B cell (primary cell): ENCODE results near the gene RPTOR. TPM values are rescaled to one million over a fixed set of nuclear protein-coding genes. Genes with fewer than 3 reads are reported as not detected.

Experiments used
- ATAC-seq: fragments of 200-7000 bp; cut with Tn5 transposase; one replicate; pipeline ENCODE4 v1.10.0; 2021; ENCODE audit warnings: low read depth, mild to moderate bottlenecking, moderate number of reproducible peaks, moderate library complexity
- CTCF ChIA-PET: fragments of 350-600 bp; sonication (Branson Sonifier 250); formaldehyde crosslinking; loops from one replicate; lab custom pipeline; 2021; ENCODE audit warnings: antibody characterized with exemption, inconsistent platforms; lab: Charles Lee
- POLR2A ChIA-PET: fragments of 350-600 bp; sonication (Branson Sonifier 250); formaldehyde crosslinking; loops from one replicate; lab custom pipeline; 2021; ENCODE audit warnings: antibody characterized with exemption; lab: Charles Lee
- DNase-seq: peaks from one replicate; pipeline ENCODE4 v3.0.0; 2013
- H2AFZ ChIP-seq: 2 replicates; pipeline ENCODE4 v1.6.1; 2012; ENCODE audit warnings: mild to moderate bottlenecking, low read depth, low read length; ENCODE audit not compliant: insufficient read depth, poor library complexity, severe bottlenecking
- H3K27ac ChIP-seq, 2 donors: 1 replicate in 1 of 2; 2 replicates in 1 of 2; pipeline ENCODE4 v1.5.1; 2012 to 2013; ENCODE audit warnings: low read length in 2 of 2, mild to moderate bottlenecking in 2 of 2, moderate library complexity in 1 of 2
- H3K27me3 ChIP-seq, 4 experiments: fragments of 200-600 bp in 1 of 4; sonication (generic) in 1 of 4; replicated peaks in 1 of 4; 1 replicate in 2 of 4; 2 replicates in 2 of 4; pipeline versions ENCODE4 v1.6.1 to v1.7.0; 2013 to 2016; ENCODE audit warnings: low read length in 3 of 4, mild to moderate bottlenecking in 2 of 4, mixed read lengths in 1 of 4, moderate library complexity in 1 of 4; ENCODE audit not compliant: insufficient read depth in 4 of 4, control insufficient read depth in 3 of 4; ENCODE audit errors: control extremely low read depth in 1 of 4
- H3K36me3 ChIP-seq, 2 experiments: replicated peaks in 1 of 2; 1 replicate in 1 of 2; 2 replicates in 1 of 2; pipeline versions ENCODE4 v1.6.1 to v1.7.1; 2013; ENCODE audit warnings: low read length in 1 of 2; ENCODE audit not compliant: insufficient read depth in 2 of 2, control insufficient read depth in 1 of 2; ENCODE audit errors: control extremely low read depth in 1 of 2, extremely low read depth in 1 of 2
- H3K4me1 ChIP-seq, 2 donors: fragments of 200-600 bp in 1 of 2; sonication (generic) in 1 of 2; 1 replicate in 1 of 2; 2 replicates in 1 of 2; pipeline versions ENCODE4 v1.5.1 to v1.6.1; 2013 to 2017; ENCODE audit warnings: low read length in 2 of 2; ENCODE audit not compliant: control insufficient read depth in 2 of 2, insufficient read depth in 2 of 2
- H3K4me2 ChIP-seq: replicated peaks from 2 replicates; pipeline ENCODE3; 2012; ENCODE audit warnings: mild to moderate bottlenecking, low read depth, low read length; ENCODE audit not compliant: poor library complexity, severe bottlenecking
- H3K4me3 ChIP-seq, 5 experiments: fragments of 200-600 bp in 1 of 5; sonication (generic) in 1 of 5; 1 replicate in 3 of 5; 2 replicates in 2 of 5; pipeline versions ENCODE4 v1.5.1 to v1.7.0; 2011 to 2016; ENCODE audit warnings: low read length in 4 of 5, mild to moderate bottlenecking in 4 of 5, low read depth in 2 of 5, control low read depth in 1 of 5, moderate library complexity in 1 of 5; ENCODE audit not compliant: insufficient read depth in 1 of 5; ENCODE audit errors: control extremely low read depth in 1 of 5, extremely low read depth in 1 of 5
- H3K79me2 ChIP-seq: fragments of 200-600 bp; sonication (generic); one replicate; pipeline ENCODE4 v1.6.0; 2016; ENCODE audit warnings: low read length; ENCODE audit not compliant: control insufficient read depth, insufficient read depth
- H3K9ac ChIP-seq: fragments of 200-600 bp; sonication (generic); 2 replicates; pipeline ENCODE4 v1.6.1; 2017; ENCODE audit warnings: mild to moderate bottlenecking, low read length, moderate library complexity
- H3K9me3 ChIP-seq, 3 donors: one replicate each; pipeline versions ENCODE4 v1.6.1 to v1.7.1; 2013; ENCODE audit warnings: low read length in 2 of 3; ENCODE audit not compliant: control insufficient read depth in 2 of 3, insufficient read depth in 1 of 3; ENCODE audit errors: control extremely low read depth in 1 of 3
- H4K20me1 ChIP-seq: 2 replicates; pipeline ENCODE4 v1.6.0; 2012; ENCODE audit warnings: mild to moderate bottlenecking, low read length; ENCODE audit not compliant: insufficient read depth, control insufficient read depth, poor library complexity, severe bottlenecking
- H3K27ac Mint-ChIP-seq: one replicate; pipeline ENCODE4 v1.8.0; 2021; ENCODE audit warnings: mixed read lengths
- H3K27me3 Mint-ChIP-seq: one replicate; pipeline ENCODE4 v1.8.0; 2021; ENCODE audit warnings: mixed read lengths
- H3K4me1 Mint-ChIP-seq: one replicate; pipeline ENCODE4 v1.8.0; 2021; ENCODE audit warnings: mixed read lengths
- H3K4me3 Mint-ChIP-seq: one replicate; pipeline ENCODE4 v1.8.0; 2021; ENCODE audit warnings: mixed read lengths
- H3K9me3 Mint-ChIP-seq: one replicate; pipeline ENCODE4 v1.8.0; 2022; ENCODE audit warnings: mixed read lengths; ENCODE audit not compliant: insufficient read depth
- CTCF ChIP-seq: fragments of 200-600 bp; IDR thresholded peaks from one replicate; pipeline ENCODE4 v1.8.0; 2022; ENCODE audit warnings: antibody characterized with exemption, mild to moderate bottlenecking
- EZH2 ChIP-seq: IDR thresholded peaks from 2 replicates; pipeline ENCODE4 v1.6.1; 2012; ENCODE audit warnings: borderline replicate concordance, low read depth, mild to moderate bottlenecking, moderate library complexity, low read length; ENCODE audit not compliant: insufficient read depth, poor library complexity, severe bottlenecking
- WGBS: methylation state at CpG from one replicate; pipeline ENCODE4 v1.1.5; 2013; ENCODE audit warnings: missing lambda C conversion rate; ENCODE audit not compliant: insufficient coverage; 5-methylcytosine and 5-hydroxymethylcytosine counted together
- intact Hi-C: fragments of 100-400 bp; cut with micrococcal nuclease; formaldehyde crosslinking; loops from one replicate; pipeline ENCODE4 v1.10.0; 2022
- polyA plus RNA-seq: library from polyadenylated mRNA; depleted of rRNA; stranded (reverse); fragments of >200 nt; gene quantifications from 2 replicates; pipeline ENCODE4 v1.2.3, GENCODE V29; 2012
- total RNA-seq, 2 donors: library from RNA; stranded (reverse); fragments of 120-200 nt in 1 of 2; gene quantifications; 1 replicate in 1 of 2; 2 replicates in 1 of 2; pipeline versions ENCODE4 v1.2.3 to v1.2.4, GENCODE V29; 2013 to 2022

The RPTOR gene
- total and polyA plus RNA-seq, 2 donors (not counting 1 experiment from before 2014, with no cell fraction given): 13.4 to 58.8 TPM

- POLR2A ChIA-PET: interaction anchor here (0.5 kb wide), 1 partner anchor 94 kb away, joined by 5 read pairs; no protein-coding TSS in a partner anchor
- no peak overlapping the region for H3K4me3 Mint-ChIP-seq
Observed at GRCh38 chr17:80859002-80859941, 314.6 kb downstream of the RPTOR start.

More at GRCh38 chr17:80859002-80859941, 314.6 kb downstream of the RPTOR start:
- DNase-seq (no peak), ATAC-seq (no peak)
- Histone ChIP-seq H2AFZ (no peak overlapping the region), H3K27me3 (no peaks in the 10 kb centered on the region), H3K4me2 (no peak overlapping the region), H4K20me1 (no peaks in the 10 kb centered on the region), H3K4me3 (no peak overlapping the region), H3K9me3 (peaks cover 0 to 12% (median 0%) of the 10 kb centered on the region in 3 donors), H3K4me1 (peaks cover 0 to 4% of the 10 kb centered on the region in 2 donors), H3K79me2 (no peaks in the 10 kb centered on the region), H3K27ac (no peak overlapping the region), H3K9ac (no peak overlapping the region), H3K36me3 (peaks cover 0 to 19% of the 10 kb centered on the region in 2 experiments)
- CTCF ChIA-PET: no interaction called here
- WGBS: 94% methylated on average over 40 of the region's 40 CpGs
- H3K4me1 Mint-ChIP-seq: peaks cover 4% of the 10 kb centered on the region
- intact Hi-C loops: no loop called here
- H3K27ac Mint-ChIP-seq: no peak overlapping the region
- H3K27me3 Mint-ChIP-seq: no peaks in the 10 kb centered on the region
- no peaks in the 10 kb centered on the region for H3K9me3 Mint-ChIP-seq
- TF ChIP-seq EZH2 (no peak), CTCF (no peak)
